ENCODE data around the gene ZER1.
"Not testable (repeated sequence)": the region's sequence is repeated elsewhere in the genome, so short reads cannot be mapped to it uniquely, and the experiment has no call there.

ZER1 gene

DNA sequence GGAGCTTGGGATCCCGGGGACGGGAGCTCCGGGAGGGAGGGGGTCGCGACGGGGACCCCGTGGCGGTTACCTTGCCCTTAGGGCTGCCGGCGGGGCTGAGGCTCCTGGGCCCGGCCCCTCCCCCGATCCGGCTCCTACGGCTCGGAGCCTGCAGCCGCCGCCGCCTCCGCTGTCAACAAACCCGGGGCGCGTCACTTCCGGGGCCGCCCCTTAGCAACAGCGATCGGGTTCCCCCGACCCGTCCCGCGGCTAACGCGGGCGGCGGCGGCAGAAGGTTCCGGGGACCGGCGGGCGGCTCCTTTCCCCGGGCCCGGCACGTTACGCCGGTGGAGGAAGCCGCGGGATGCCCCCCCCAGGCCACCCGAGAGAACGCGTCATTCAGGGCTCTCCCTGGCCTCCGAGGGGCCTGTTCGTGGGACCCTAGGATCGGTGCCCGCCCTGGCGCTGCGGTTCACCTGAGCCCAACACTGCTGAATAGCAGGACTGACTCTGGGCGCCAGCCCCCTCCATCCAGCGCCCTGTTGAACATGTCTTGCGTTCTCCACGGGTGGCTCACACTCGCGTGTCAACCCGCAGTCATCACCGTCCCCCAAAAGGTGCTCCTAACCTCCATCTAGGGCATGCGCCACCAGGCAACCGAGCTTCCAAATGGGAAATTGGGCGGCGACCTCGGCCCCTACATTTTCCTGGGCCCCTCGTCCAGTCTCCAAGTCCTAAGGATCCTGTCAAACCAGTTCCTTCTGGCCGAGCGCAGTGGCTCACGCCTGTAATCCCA is at the start of gene ZER1:
Gene ZER1, minus strand, starts transcription at position 183 of the 775 bp plus-strand sequence. CDS start 16,362 bp downstream, outside the sequence.
- DNase-seq (ENCODE audit: low read depth in 1 of 2, low spot score in 1 of 2) = peak; percentile 90

DNA sequence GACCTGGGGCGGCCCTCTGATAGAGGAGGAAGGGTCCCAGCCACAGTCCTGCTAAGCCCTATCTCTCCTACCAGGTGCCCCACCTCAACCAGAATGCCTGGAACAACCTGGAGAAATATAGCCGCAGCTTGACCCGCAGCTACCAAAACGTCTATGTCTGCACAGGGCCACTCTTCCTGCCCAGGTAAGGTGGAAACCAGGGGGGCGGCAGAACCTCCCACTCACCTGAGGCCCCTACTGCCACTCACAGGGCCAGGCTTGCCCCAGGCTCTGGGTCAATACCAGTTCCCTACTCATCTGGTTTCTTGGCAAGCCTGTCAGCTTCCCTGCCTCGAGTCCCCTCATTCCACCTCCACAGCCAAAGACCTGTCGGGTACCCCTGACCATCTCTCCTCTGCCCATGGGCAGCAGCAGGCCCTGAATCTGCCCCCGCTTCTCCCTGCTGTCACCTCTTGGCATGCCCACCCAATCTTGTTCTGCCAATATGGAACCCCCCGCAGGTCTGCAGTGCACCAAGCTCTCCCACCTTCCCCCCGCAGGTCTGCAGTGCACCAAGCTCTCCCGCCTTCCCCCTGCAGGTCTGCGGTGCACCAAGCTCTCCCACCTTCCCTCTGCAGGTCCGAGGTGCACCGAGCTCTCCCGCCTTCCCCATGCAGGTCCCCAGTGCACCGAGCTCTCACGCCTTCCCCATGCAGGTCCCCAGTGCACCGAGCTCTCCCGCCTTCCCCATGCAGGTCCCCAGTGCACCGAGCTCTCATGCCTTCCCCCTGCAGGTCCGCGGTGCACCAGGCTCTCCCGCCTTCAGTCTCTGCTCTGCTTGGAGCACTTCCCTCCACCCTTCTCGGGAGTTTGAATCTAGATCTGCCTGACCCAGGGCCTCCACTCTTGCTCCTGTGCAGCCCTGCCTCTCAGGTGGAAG is 49.2 kb upstream of the ZER1 start:
- no peak for DNase-seq (ENCODE audit: low read depth in 1 of 2, low spot score in 1 of 2)

DNA sequence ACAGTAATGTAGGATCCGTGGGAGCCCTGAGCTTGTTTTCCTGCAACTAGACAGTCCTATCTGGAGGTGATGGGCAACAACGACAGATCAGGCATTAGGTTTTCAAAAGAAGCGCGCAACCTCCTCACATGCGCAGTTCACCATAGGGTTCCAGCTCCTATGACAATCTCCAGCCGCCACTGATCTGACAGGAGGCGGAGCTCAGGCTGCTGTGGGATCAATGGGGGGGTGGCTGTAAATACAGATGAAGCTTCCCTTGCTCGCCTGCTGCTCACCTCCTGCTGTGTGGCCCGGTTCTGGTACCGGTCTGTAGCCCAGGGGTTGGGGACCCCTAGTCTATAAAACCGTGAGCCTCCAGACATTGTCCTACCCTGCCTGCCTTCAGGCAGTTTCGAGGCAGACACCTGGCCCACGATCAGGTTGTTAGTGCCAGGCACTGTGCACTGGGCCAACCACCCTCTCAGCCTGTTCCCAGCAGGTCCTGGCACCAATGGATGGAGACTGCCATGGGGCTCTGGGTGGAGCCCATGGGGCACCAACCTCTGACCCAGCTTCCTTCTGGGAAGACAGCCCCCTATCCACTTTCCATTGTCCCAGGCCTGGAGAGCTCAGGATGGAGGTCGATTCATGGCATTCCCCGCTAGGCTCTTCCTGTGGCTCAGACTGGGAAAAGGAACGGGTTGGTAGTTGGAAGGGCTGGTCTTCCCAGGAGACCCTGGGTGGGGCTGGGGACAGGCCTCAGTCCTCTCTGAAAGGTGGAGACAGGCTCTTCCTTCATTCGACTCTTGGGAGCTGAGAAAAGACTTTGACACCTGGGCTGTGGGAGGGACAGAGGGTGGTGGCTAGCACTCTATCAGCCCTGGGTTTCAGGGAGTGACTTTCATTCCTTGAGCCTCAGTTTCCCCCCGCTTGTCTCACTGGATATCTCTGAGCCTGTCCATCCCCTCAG is 48.3 kb upstream of the ZER1 start:
- no peak for DNase-seq (ENCODE audit: low read depth in 1 of 2, low spot score in 1 of 2)

DNA sequence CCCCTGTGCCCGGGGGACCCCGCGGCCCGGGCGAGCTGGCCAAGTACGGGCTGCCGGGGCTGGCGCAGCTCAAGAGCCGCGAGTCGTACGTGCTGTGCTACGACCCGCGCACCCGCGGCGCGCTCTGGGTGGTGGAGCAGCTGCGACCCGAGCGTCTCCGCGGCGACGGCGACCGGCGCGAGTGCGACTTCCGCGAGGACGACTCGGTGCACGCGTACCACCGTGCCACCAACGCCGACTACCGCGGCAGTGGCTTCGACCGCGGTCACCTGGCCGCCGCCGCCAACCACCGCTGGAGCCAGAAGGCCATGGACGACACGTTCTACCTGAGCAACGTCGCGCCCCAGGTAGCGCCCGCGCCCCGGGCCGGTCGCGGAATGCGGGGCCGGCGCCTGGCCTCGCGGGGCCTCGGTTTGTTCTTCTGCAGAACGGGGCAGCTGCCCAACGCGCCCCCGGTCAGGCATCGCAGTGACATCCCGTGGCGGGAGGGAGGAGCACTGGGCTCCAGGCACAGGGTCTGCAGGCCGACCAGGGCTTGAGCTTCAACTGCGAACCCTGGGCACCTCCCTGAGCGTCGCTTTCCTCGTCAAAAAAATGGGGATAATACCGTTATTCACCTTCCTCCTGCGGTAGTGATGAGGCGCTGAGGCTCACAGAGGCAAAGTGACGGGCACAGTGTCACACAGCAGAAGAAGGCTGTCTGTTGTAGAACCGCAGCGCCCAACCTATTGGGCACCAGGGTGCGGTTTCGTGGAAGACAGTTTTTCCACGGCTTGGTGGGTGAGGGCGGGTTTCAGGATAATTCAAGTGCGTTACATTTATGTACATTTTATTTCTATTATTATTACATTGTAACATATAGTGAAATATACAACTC is 47.4 kb upstream of the ZER1 start:
- DNase-seq (ENCODE audit: low read depth in 1 of 2, low spot score in 1 of 2) = peak in 1 of 2 donors; percentile 18

DNA sequence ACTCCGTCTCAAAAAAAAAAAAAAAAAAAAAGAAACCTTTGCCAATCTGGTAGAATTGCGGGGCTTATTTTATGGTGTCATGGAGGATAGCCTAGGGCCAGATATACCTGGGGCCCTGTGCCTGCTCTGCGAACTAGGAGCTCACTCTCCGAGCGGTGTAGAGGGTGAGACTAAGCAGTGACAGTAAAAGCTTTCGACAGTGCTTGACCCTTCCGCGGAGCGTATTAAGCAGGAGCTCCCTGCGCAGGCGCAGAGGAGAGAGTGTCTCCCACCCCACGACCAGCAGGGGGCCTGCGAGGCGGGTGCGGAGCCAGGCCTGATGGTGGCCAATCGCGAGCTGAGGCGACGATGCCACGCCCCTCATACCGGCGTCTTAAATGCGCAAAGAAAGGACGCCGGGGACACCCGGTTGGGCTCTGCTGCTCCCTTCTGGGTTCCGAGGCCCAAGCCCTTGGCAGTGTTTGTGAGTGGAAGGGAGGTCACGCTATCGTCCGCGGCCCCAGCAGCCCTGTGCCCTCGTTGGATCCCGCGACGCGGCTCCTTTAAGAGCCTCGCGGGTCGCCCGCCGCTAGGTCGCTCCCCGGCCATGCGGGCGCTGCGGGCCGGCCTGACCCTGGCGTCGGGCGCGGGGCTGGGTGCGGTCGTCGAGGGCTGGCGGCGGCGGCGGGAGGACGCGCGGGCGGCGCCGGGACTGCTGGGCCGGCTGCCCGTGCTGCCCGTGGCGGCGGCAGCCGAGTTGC is 46.5 kb upstream of the ZER1 start, which contains the start of gene ENDOG:
Gene ENDOG, plus strand, starts transcription at position 402 of the 740 bp plus-strand sequence. Its CDS starts 185 bp downstream, at position 587.
- peak; percentile 89 to 95 for DNase-seq (ENCODE audit: low read depth in 1 of 2, low spot score in 1 of 2)

DNA sequence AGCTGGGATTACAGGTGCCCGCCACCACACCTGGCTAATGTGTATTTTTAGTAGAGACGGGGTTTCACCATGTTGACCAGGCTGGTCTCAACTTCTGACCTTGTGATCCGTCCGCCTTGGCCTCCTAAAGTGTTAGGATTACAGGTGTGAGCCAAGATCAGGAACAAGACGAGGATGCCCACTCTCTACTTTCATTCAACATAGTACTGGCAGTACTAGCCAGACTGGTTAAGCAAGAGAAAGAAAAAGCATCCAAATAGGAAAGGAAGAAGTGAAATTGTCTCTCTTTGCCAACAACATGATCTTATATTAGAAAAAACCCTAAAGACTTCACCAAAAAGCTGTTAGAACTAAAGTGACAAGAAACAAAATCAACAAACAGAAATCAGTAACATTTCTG is 39.1 kb upstream of the ZER1 start:
- DNase-seq (ENCODE audit: low read depth in 1 of 2, low spot score in 1 of 2) = no peak

DNA sequence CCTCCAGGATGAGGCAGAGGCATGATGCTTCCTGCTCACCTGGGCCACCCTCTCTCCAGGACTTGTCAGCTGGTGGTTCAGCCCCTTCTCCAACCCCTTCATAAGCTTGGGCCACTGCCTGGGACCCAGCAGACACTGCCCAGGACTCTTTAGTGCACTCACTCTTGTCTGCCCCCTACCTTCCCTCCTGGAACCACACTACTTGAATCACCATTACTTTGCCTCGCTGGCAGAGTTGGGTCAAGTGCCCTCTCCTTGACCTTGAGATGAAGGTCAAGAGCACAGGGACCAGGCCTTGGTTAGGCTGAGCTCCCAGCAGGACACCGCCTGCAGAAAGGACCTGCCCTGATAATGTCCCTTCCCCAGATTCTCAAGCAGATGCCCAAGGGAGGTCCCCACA is 38.1 kb upstream of the ZER1 start:
- no peak for DNase-seq (ENCODE audit: low read depth in 1 of 2, low spot score in 1 of 2)

DNA sequence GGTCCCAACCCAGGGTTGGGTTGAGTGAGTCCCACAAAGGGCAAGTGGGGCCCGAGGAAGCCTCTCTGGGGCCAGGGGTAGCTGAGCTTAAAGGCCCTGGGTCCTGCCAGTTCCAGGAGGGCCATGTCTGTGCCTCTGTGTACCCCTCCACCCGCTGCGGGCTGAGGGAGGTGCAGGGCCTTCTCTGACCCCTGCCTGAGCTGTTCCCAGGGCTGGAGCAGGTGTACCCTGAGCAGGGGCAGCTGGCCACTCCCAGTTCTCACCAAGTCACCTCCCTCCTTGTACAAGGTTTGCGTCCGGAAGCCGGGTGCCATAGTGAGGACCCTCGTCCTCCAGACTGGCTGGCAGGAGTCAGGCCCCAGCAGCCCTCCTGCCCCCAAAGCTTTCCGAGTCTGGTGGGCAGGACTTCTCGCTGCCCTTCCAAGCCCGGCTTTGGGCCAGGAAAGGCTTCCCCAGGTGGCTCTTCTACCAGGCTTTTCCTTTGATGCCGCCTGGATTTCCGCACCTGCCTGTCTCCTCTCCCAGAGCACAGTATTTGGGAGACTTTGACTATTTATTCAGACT is 37.4 kb upstream of the ZER1 start:
- DNase-seq (ENCODE audit: low read depth in 1 of 2, low spot score in 1 of 2) = no peak

DNA sequence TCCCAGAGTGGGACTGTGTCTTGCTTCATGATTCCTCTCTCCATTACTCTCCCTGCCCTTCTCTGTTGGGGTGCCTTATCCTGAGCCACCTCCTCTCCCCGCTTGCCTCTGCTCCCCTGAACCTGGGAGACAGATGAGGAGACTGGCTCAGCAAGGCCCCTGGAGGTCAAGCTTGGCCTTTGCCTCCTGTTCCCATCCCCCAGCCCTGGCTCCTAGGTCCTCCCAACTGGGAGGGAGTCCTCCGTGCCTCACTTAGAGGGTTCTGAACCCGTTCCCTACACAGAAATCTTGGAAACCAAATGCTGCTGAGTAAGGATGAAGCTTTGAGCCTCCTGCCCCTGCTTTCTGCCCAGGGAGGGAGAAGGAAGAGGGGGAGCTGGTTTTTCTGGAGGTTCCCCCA is 36.8 kb upstream of the ZER1 start:
- no peak for DNase-seq (ENCODE audit: low read depth in 1 of 2, low spot score in 1 of 2)

DNA sequence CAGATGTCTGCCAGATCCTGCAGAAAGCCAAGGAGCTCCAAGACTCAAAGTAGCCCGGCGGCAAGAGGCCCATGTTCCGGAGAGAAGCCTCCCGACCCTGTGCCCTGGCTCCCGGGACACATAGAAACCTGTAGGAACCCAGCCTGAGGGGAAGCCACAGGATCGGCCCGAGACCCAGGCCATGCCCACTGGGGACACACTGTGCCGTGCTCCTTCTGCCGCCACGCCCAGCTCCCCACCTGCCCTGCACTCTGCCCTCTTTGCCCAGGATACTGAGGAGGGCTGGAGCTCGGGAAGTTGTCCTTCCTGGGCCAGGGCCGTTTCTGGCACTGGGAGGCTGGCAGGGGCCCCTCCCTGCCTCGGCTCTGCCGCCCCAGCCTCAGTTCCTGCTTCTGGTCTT is 36.1 kb upstream of the ZER1 start:
- DNase-seq (ENCODE audit: low read depth in 1 of 2, low spot score in 1 of 2) = no peak

DNA sequence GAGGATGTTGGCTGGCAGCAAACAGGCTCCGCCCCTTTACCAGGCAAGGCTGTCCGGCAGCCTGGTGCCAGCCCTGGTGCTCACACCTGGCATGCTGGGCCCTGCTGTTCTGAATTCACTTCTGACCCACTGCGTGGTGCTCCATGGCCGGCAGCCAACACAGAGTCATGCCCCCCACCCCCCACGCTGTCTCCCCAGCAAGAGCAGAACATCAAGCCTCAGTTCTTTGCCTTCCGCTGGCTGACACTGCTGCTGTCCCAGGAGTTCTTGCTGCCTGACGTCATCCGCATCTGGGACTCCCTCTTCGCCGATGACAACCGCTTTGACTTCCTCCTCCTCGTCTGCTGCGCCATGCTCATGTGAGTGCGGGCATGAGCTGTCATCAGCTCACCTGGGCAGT is 33.9 kb upstream of the ZER1 start:
- DNase-seq (ENCODE audit: low read depth in 1 of 2, low spot score in 1 of 2) = no peak

DNA sequence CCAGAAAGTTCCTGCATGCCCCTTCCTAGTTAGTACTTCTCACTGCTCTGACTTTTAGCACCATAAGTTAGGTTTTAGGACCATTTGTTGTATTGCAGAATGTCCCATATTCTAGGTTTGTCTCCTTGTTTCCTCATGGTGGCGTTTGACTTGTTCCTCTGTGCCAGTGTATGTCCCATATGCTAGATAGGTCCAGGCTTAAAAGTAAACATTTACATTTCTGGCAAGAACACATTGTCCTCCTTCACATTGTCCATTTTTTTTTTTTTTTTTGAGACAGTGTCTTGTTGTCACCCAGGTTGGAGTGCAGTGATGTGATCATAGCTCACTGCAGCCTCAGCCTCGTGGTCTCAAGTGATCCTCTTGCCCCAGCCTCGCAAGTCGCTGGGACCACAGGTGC is 30.8 kb upstream of the ZER1 start:
- DNase-seq (ENCODE audit: low read depth in 1 of 2, low spot score in 1 of 2) = no peak

DNA sequence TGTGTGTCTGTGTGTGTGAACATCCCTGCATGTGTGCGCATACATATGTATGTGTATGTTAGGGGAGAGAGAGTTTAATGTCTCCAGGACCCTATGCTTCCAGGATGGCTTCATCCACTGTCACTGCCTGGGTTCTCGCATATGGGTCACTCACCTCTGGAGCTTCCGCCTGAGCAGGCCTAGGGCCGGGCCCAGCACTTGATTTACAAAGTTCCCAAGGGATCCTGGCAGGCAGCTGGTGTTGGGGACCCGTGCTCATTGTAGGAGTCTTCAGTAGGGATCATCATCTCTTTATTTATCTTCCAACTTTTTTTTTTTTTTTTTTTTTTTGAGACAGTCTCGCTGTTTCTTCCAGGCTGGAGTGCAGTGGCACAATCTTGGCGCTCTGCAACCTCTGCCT is 28.3 kb upstream of the ZER1 start:
- DNase-seq (ENCODE audit: low read depth in 1 of 2, low spot score in 1 of 2) = no peak

DNA sequence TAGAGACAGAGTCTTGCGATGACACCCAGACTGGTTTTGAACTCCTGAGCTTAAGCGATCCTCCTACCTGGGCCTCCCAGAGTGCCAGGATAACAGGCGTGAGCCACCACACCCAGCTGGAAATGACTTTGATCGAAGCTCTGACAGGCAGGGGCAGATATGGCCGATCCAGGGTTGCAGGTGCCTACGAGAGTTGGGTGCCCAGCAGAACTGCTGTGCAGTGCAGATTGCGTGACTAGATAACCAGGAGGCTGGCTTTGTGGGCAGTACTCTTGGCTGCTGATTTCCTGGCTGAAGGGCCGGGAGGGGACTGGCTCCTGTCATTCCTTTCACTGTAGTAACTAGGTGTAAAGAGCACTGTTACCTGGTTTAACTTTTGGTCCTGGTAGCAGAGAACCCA is 27.2 kb upstream of the ZER1 start:
- DNase-seq (ENCODE audit: low read depth in 1 of 2, low spot score in 1 of 2) = no peak

DNA sequence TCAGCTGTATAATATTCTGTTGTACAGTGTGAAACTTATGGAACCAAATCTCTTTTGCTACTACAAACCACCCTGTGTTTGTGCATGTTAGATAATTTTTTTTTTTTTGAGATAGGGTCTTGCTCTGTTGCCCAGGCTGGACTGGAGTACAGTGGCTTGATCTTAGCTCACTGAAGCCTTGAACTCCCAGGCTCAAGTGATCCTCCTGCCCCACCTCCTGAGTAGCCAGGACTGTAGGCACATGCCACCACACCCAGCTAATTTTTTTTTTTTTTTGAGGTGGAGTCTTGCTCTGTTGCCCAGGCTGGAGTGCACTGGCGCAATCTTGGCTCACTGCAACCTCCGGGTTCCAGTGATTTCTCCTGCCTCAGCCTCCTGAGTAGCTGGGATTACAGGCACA is 23.2 kb upstream of the ZER1 start:
- not testable (repeated sequence) for DNase-seq (ENCODE audit: low read depth in 1 of 2, low spot score in 1 of 2)

DNA sequence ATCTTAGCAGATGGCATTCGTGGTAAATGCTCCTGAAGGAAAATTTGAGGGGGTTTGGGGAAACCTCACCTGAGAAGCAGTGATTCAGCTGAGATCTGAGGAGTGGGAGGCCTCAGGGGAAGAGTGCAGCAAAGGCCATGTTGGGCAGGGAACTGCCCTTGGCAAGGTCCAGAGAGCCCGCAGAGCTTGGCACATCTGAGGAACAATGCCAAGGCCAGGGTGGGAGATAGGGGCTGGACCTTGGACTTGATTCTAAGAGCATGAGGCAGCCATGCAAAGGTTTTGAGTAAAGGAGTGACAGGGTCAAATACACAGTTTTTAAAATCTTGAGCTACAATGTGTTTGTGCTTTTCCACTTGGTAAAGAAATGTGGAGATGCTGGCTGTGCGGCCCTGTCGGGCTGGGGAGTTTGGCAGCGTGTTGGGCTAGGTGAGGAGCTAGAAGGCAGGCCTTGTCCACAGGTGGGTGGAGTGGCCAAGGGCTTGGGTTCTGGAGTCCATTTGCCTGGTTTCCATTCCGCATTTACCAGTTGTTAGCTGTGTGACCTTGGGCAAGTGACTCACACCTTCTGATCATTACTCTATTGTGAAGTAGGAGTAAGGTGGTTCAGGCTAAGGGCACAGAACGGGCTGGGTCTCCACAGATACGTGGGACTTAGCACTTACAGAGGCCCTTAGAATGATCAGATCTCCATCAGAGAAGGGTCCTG is 21.4 kb upstream of the ZER1 start:
- DNase-seq (ENCODE audit: low read depth in 1 of 2, low spot score in 1 of 2) = no peak

DNA sequence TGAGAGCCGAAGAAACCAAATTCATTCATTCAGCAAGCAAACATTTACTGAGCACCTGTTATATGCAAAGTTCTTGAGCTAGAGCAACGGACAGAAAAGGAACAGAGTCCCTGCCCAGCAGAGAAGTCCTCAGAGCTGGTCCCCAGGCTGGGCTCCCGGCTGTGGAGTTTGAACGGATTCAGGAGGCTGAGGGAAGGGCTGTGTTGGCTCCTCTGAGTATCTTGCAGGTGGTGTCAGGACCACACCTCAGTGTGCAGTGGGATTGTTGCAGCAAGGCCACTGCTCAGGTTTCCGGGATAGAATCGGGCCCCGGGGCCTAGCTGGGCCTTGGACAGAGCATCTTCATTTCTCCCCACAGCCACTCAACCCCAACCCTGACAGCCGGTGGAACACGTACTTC is 20.4 kb upstream of the ZER1 start:
- DNase-seq (ENCODE audit: low read depth in 1 of 2, low spot score in 1 of 2) = no peak

DNA sequence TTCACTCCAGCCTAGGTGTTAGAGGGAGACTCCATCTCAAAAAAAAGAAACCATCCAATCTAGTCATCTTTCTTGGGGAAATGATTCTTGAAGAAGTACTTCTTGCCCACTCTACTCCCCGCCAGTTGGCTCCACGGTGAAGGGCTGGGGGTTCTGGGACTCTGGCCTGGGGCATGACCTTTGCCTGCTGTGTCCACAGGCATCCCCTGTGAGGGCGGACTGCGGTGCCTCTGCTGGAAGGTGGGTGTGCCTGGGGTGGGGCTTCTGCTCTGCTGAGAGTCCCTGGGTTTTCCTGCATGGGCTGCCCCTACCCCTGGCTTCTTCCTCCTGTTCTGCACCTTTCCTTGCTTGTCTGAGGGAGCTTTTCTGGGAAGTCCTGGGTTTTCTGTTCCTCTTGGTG is 18.8 kb upstream of the ZER1 start:
- no peak for DNase-seq (ENCODE audit: low read depth in 1 of 2, low spot score in 1 of 2)

Data from activated CD4-positive, alpha-beta T cell treated with anti-CD3 and anti-CD28 coated beads, Interleukin-2, amount 50 U/mL, for 24 hours (primary cell).